GM10248 (cell line): Measurements from ENCODE around the gene SOD3.

Experiments
- CTCF ChIA-PET: fragments of 300-600 bp; sonication (Branson Sonifier 250); formaldehyde crosslinking; extraction: SDS; loops from one replicate; lab custom pipeline; 2021; ENCODE audit warnings: antibody characterized with exemption; lab: Yijun Ruan, JAX
- POLR2A ChIA-PET: fragments of 350-650 bp; sonication (Branson Sonifier 250); formaldehyde crosslinking; extraction: SDS; loops from one replicate; lab custom pipeline; 2020; ENCODE audit warnings: antibody characterized with exemption; lab: Yijun Ruan, JAX
- DNase-seq: peaks from one replicate; pipeline ENCODE4 v3.0.0; 2012; ENCODE audit errors: extremely low spot score
- CTCF ChIP-seq: IDR thresholded peaks from 2 replicates; pipeline ENCODE4 v1.5.1; 2012; ENCODE audit warnings: mild to moderate bottlenecking, low read depth; ENCODE audit errors: extremely low read depth, missing control alignments, control extremely low read depth

SOD3 gene

GRCh38 chr4:24842356-24842755, 47.0 kb downstream of the SOD3 start:
- DNase-seq: no peak
- ChIA-PET CTCF (interaction anchor here (2.4 kb wide), 1 partner anchor 11 kb away, joined by 5 read pairs; no protein-coding TSS in a partner anchor), POLR2A (no interaction called here)
- no peak for TF ChIP-seq CTCF

GRCh38 chr4:24843096-24843495, 47.7 kb downstream of the SOD3 start:
- ChIA-PET CTCF (interaction anchor here (2.4 kb wide), 1 partner anchor 11 kb away, joined by 5 read pairs; no protein-coding TSS in a partner anchor), POLR2A (no interaction called here)

GRCh38 chr4:24845132-24845531, 49.8 kb downstream of the SOD3 start:
- ChIA-PET POLR2A (no interaction called here), CTCF (interaction anchor here (1.3 to 1.7 kb wide), 2 partner anchors 9 to 13 kb away, joined by 3 to 5 read pairs; no protein-coding TSS in a partner anchor)
- DNase-seq: no peak
- TF ChIP-seq CTCF: no peak

More at GRCh38 chr4:24843096-24843495, 47.7 kb downstream of the SOD3 start:
- no peak for DNase-seq
- TF ChIP-seq CTCF: no peak

GRCh38 chr4:24845902-24846301, 50.5 kb downstream of the SOD3 start:
- no peak for DNase-seq
- POLR2A ChIA-PET: no interaction called here
- TF ChIP-seq CTCF: no peak
- CTCF ChIA-PET: interaction anchor here (1.2 to 1.7 kb wide), 4 partner anchors 9 to 38 kb away, joined by 3 to 6 read pairs (median 4); no protein-coding TSS in a partner anchor

- POLR2A ChIA-PET: no interaction called here
- CTCF ChIA-PET: interaction anchor here (1.2 to 1.3 kb wide), 2 partner anchors 10 to 38 kb away, joined by 3 to 6 read pairs; no protein-coding TSS in a partner anchor
- DNase-seq: no peak
- no peak for TF ChIP-seq CTCF
Observed at GRCh38 chr4:24846716-24847115, 51.3 kb downstream of the SOD3 start.

GRCh38 chr4:24849351-24849750, 54.0 kb downstream of the SOD3 start:
- POLR2A ChIA-PET: no interaction called here
- CTCF ChIA-PET: no interaction called here
- no peak for DNase-seq
- no peak for TF ChIP-seq CTCF
